Stimulated activated naive CD8-positive, alpha-beta T cell treated with anti-CD3 and anti-CD28 coated beads, Interleukin-15, Interleukin-2, amounts not matched to agents 100 ng/mL and 50 ng/mL, for 24 hours (primary cell): ENCODE data around the gene NOTCH1.

Experiments used
- H3K27ac Mint-ChIP-seq: one replicate; pipeline ENCODE4 v1.8.0; 2021; ENCODE audit warnings: mild to moderate bottlenecking, mixed read lengths
- H3K27me3 Mint-ChIP-seq: one replicate; pipeline ENCODE4 v1.8.0; 2021; ENCODE audit warnings: mixed read lengths
- H3K36me3 Mint-ChIP-seq: one replicate; pipeline ENCODE4 v1.8.0; 2021; ENCODE audit warnings: low read depth, mixed read lengths
- H3K4me1 Mint-ChIP-seq: one replicate; pipeline ENCODE4 v1.8.0; 2021; ENCODE audit warnings: low read depth, mixed read lengths
- H3K4me3 Mint-ChIP-seq: one replicate; pipeline ENCODE4 v1.8.0; 2021; ENCODE audit warnings: mild to moderate bottlenecking, mixed read lengths
- H3K9me3 Mint-ChIP-seq: one replicate; pipeline ENCODE4 v1.8.0; 2021; ENCODE audit warnings: mixed read lengths

The NOTCH1 gene

GRCh38 chr9:136515276-136515675 lies 30.6 kb downstream of the NOTCH1 start:
- Mint-ChIP-seq H3K36me3 (peaks cover 7% of the 10 kb centered on the region), H3K9me3 (no peaks in the 10 kb centered on the region), H3K4me1 (no peaks in the 10 kb centered on the region), H3K27me3 (no peaks in the 10 kb centered on the region), H3K4me3 (no peak overlapping the region), H3K27ac (no peak overlapping the region)

- Mint-ChIP-seq H3K4me3 (no peak overlapping the region), H3K9me3 (no peaks in the 10 kb centered on the region), H3K4me1 (no peaks in the 10 kb centered on the region), H3K27me3 (no peaks in the 10 kb centered on the region), H3K27ac (no peak overlapping the region), H3K36me3 (peaks cover 7% of the 10 kb centered on the region)
Measured at GRCh38 chr9:136514022-136514714, 31.7 kb downstream of the NOTCH1 start.

- Mint-ChIP-seq H3K4me3 (no peak overlapping the region), H3K27me3 (no peaks in the 10 kb centered on the region), H3K9me3 (no peaks in the 10 kb centered on the region), H3K27ac (no peak overlapping the region), H3K4me1 (no peaks in the 10 kb centered on the region), H3K36me3 (peaks cover 7% of the 10 kb centered on the region)
Measured at GRCh38 chr9:136513191-136513590, 32.7 kb downstream of the NOTCH1 start.

GRCh38 chr9:136512651-136513071 lies 33.2 kb downstream of the NOTCH1 start:
- no peaks in the 10 kb centered on the region for H3K27me3 Mint-ChIP-seq
- H3K27ac Mint-ChIP-seq, result no peak overlapping the region
- no peaks in the 10 kb centered on the region for H3K4me1 Mint-ChIP-seq
- no peak overlapping the region for H3K4me3 Mint-ChIP-seq
- peaks cover 6% of the 10 kb centered on the region for H3K36me3 Mint-ChIP-seq
- H3K9me3 Mint-ChIP-seq, result no peaks in the 10 kb centered on the region

GRCh38 chr9:136511670-136512592 lies 33.9 kb downstream of the NOTCH1 start:
- H3K4me3 Mint-ChIP-seq, result no peak overlapping the region
- no peak overlapping the region for H3K27ac Mint-ChIP-seq
- H3K27me3 Mint-ChIP-seq, result no peaks in the 10 kb centered on the region
- peaks cover 4% of the 10 kb centered on the region for H3K36me3 Mint-ChIP-seq
- no peaks in the 10 kb centered on the region for H3K9me3 Mint-ChIP-seq
- H3K4me1 Mint-ChIP-seq, result no peaks in the 10 kb centered on the region

- H3K36me3 Mint-ChIP-seq, result peaks cover 4% of the 10 kb centered on the region
- H3K9me3 Mint-ChIP-seq, result no peaks in the 10 kb centered on the region
- H3K27me3 Mint-ChIP-seq, result no peaks in the 10 kb centered on the region
- no peaks in the 10 kb centered on the region for H3K4me1 Mint-ChIP-seq
- no peak overlapping the region for H3K4me3 Mint-ChIP-seq
- no peak overlapping the region for H3K27ac Mint-ChIP-seq
Measured at GRCh38 chr9:136511144-136511669, 34.6 kb downstream of the NOTCH1 start.

GRCh38 chr9:136510561-136510960 lies 35.3 kb downstream of the NOTCH1 start:
- Mint-ChIP-seq H3K36me3 (peaks cover 4% of the 10 kb centered on the region), H3K27ac (no peak overlapping the region), H3K27me3 (no peaks in the 10 kb centered on the region)

GRCh38 chr9:136509549-136509948 lies 36.3 kb downstream of the NOTCH1 start:
- Mint-ChIP-seq H3K4me3 (no peak overlapping the region), H3K27me3 (no peaks in the 10 kb centered on the region), H3K4me1 (no peaks in the 10 kb centered on the region), H3K36me3 (peaks cover 4% of the 10 kb centered on the region), H3K27ac (no peak overlapping the region), H3K9me3 (no peaks in the 10 kb centered on the region)

More at GRCh38 chr9:136510561-136510960, 35.3 kb downstream of the NOTCH1 start:
- H3K4me3 Mint-ChIP-seq, result no peak overlapping the region
- H3K4me1 Mint-ChIP-seq, result no peaks in the 10 kb centered on the region
- H3K9me3 Mint-ChIP-seq, result no peaks in the 10 kb centered on the region

GRCh38 chr9:136508729-136509500 lies 36.9 kb downstream of the NOTCH1 start:
- Mint-ChIP-seq H3K9me3 (no peaks in the 10 kb centered on the region), H3K4me3 (no peak overlapping the region), H3K4me1 (no peaks in the 10 kb centered on the region), H3K36me3 (peaks cover 8% of the 10 kb centered on the region), H3K27me3 (no peaks in the 10 kb centered on the region), H3K27ac (no peak overlapping the region)

GRCh38 chr9:136507992-136508375 lies 37.9 kb downstream of the NOTCH1 start:
- no peak overlapping the region for H3K27ac Mint-ChIP-seq
- H3K9me3 Mint-ChIP-seq, result no peaks in the 10 kb centered on the region
- H3K4me1 Mint-ChIP-seq, result no peaks in the 10 kb centered on the region
- H3K27me3 Mint-ChIP-seq, result no peaks in the 10 kb centered on the region
- peaks cover 4% of the 10 kb centered on the region for H3K36me3 Mint-ChIP-seq
- no peak overlapping the region for H3K4me3 Mint-ChIP-seq

- Mint-ChIP-seq H3K27ac (no peak overlapping the region), H3K9me3 (no peaks in the 10 kb centered on the region), H3K4me3 (no peak overlapping the region), H3K36me3 (peaks cover 9% of the 10 kb centered on the region), H3K4me1 (no peaks in the 10 kb centered on the region), H3K27me3 (no peaks in the 10 kb centered on the region)
Measured at GRCh38 chr9:136507221-136507991, 38.4 kb downstream of the NOTCH1 start.

- H3K36me3 Mint-ChIP-seq, result peaks cover 10% of the 10 kb centered on the region
- no peak overlapping the region for H3K27ac Mint-ChIP-seq
- no peak overlapping the region for H3K4me3 Mint-ChIP-seq
- no peaks in the 10 kb centered on the region for H3K4me1 Mint-ChIP-seq
- H3K9me3 Mint-ChIP-seq, result no peaks in the 10 kb centered on the region
- no peaks in the 10 kb centered on the region for H3K27me3 Mint-ChIP-seq
Measured at GRCh38 chr9:136506425-136506824, 39.4 kb downstream of the NOTCH1 start.

- Mint-ChIP-seq H3K27ac (no peak overlapping the region), H3K9me3 (no peaks in the 10 kb centered on the region), H3K4me1 (no peaks in the 10 kb centered on the region), H3K27me3 (no peaks in the 10 kb centered on the region), H3K36me3 (peaks cover 13% of the 10 kb centered on the region), H3K4me3 (no peak overlapping the region)
Measured at GRCh38 chr9:136505406-136506403, 40.1 kb downstream of the NOTCH1 start.
